Bronchial epithelial cell (primary cell): ENCODE measurements around the gene AFAP1L2. TPM values are rescaled to one million over a fixed set of nuclear protein-coding genes. Genes with fewer than 3 reads are reported as not detected.
A peak's percentile ranks its signal among the peaks of the same experiment; 100 is the strongest.

Experiments used
- DNase-seq: peaks from one replicate; pipeline ENCODE4 v3.0.0-alpha.2; 2010; ENCODE audit warnings: low read depth
- FAIRE-seq: peaks from 2 replicates; lab custom pipeline; 2011; peaks lifted over from hg19 to GRCh38; lab: Jason Lieb, UNC
- H3K27me3 ChIP-seq: 2 replicates; pipeline ENCODE4 v1.5.1; 2011; ENCODE audit warnings: low read length; ENCODE audit not compliant: control insufficient read depth, insufficient read depth
- H3K36me3 ChIP-seq: 2 replicates; pipeline ENCODE4 v1.5.1; 2011; ENCODE audit warnings: low read length; ENCODE audit not compliant: control insufficient read depth, insufficient read depth
- H3K4me3 ChIP-seq: 2 replicates; pipeline ENCODE4 v1.5.1; 2011; ENCODE audit warnings: mild to moderate bottlenecking, low read depth, low read length, control low read depth
- CTCF ChIP-seq: IDR thresholded peaks from 2 replicates; pipeline ENCODE4 v1.5.1; 2011; ENCODE audit warnings: mild to moderate bottlenecking, moderate library complexity, low read length, control low read depth, inconsistent platforms; ENCODE audit not compliant: insufficient read depth, severe bottlenecking
- total RNA-seq: library from RNA; depleted of rRNA; stranded (reverse); fragments of >200 nt; gene quantifications from 2 replicates; pipeline ENCODE4 v1.2.1, GENCODE V29; 2014

Gene AFAP1L2
- total RNA-seq, 1 donor from 2014 or later = 6.8 TPM

- no peak for DNase-seq
- no peak overlapping the region for H3K4me3 ChIP-seq
- FAIRE-seq = no peak
- H3K27me3 ChIP-seq = no peaks in the 10 kb centered on the region
- no peaks in the 10 kb centered on the region for H3K36me3 ChIP-seq
- TF ChIP-seq CTCF = no peak
Measured at GRCh38 chr10:114308531-114309363, 95.6 kb downstream of the AFAP1L2 start.

- Histone ChIP-seq H3K36me3 (no peaks in the 10 kb centered on the region), H3K4me3 (no peak overlapping the region), H3K27me3 (no peaks in the 10 kb centered on the region)
- no peak for TF ChIP-seq CTCF
- FAIRE-seq (no peak), DNase-seq (no peak)
Measured at GRCh38 chr10:114307731-114308130, 96.6 kb downstream of the AFAP1L2 start.

- no peak for TF ChIP-seq CTCF
- H3K27me3 ChIP-seq = no peaks in the 10 kb centered on the region
- H3K4me3 ChIP-seq = no peak overlapping the region
- DNase-seq = peak; percentile 94
- FAIRE-seq = no peak
- H3K36me3 ChIP-seq = no peaks in the 10 kb centered on the region
Measured at GRCh38 chr10:114306116-114306973, 98.0 kb downstream of the AFAP1L2 start.

- no peak for FAIRE-seq
- H3K4me3 ChIP-seq = no peak overlapping the region
- no peak for TF ChIP-seq CTCF
- DNase-seq = no peak
- H3K27me3 ChIP-seq = no peaks in the 10 kb centered on the region
- no peaks in the 10 kb centered on the region for H3K36me3 ChIP-seq
Measured at GRCh38 chr10:114305521-114305925, 98.8 kb downstream of the AFAP1L2 start.

GRCh38 chr10:114304571-114305421 lies 99.5 kb downstream of the AFAP1L2 start:
- peak; percentile 83 for TF ChIP-seq CTCF
- Histone ChIP-seq H3K36me3 (peaks cover 2% of the 10 kb centered on the region), H3K27me3 (no peaks in the 10 kb centered on the region), H3K4me3 (no peak overlapping the region)
- FAIRE-seq (no peak), DNase-seq (no peak)
